ENCODE results near the gene OSBPL5.

Gene OSBPL5

DNA sequence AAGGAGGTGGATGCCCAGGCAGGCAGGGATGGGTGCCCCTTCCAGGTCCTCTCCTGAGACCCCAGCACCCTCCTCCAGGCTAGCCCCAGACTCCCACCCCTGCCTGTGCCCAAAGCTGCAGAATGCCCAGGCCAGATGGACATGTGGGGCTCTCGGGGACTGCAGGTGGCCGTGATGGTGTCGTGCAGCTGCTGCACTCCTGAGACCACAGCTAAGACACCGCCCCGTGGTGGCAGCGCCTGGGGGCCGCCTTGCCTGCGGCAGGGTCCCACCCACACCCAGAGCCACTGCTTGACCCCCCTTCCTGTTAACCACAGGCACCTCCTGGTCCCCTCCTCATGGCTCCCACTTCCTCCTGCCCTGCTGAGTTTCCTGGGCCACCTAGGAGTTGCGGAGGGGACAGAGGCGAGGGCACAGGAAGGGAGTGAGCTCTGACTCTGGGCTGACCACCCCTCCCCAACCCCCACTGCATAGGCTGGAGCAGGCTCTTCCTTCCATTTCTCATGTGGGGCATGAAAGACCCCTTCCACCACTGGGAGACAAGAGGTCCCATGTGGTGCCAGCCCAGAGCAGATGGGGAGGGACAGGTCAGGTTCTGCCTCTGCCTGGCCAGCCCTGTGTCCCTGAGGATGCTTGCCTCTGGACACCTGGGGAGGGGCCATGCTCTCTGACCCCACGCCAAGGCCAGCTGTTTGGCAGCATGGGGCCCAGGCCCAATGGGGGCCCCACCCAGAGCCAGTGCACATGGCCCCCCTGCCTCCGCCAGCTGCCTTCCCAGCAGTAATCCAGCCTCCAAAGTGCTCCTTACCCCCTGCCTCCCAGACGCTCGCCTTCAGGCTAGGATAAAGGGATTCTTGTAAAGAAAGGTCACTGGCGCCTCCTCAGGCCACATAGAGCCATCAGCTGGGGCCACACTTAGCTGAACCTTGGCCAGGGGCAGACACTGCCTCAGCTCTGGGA, 29.3 kb downstream of the OSBPL5 start:
- TF ChIP-seq, protein P1, sequence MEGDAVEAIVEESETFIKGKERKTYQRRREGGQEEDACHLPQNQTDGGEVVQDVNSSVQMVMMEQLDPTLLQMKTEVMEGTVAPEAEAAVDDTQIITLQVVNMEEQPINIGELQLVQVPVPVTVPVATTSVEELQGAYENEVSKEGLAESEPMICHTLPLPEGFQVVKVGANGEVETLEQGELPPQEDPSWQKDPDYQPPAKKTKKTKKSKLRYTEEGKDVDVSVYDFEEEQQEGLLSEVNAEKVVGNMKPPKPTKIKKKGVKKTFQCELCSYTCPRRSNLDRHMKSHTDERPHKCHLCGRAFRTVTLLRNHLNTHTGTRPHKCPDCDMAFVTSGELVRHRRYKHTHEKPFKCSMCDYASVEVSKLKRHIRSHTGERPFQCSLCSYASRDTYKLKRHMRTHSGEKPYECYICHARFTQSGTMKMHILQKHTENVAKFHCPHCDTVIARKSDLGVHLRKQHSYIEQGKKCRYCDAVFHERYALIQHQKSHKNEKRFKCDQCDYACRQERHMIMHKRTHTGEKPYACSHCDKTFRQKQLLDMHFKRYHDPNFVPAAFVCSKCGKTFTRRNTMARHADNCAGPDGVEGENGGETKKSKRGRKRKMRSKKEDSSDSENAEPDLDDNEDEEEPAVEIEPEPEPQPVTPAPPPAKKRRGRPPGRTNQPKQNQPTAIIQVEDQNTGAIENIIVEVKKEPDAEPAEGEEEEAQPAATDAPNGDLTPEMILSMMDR (IDR thresholded peaks at IDR 0.05; ENCODE audit: low read depth, low read length): peak; percentile 2
- TF ChIP-seq MYC (IDR thresholded peaks at IDR 0.05; ENCODE audit: low read depth, low read length) (peak; percentile 89), POLR2A (IDR thresholded peaks at IDR 0.05; ENCODE audit: extremely low read depth, insufficient read length) (peak; percentile 11)
- TF ChIP-seq, protein P2, sequence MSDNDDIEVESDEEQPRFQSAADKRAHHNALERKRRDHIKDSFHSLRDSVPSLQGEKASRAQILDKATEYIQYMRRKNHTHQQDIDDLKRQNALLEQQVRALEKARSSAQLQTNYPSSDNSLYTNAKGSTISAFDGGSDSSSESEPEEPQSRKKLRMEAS (IDR thresholded peaks at IDR 0.05; ENCODE audit: low read depth, low read length): peak; percentile 81
- peak; percentile 96 for DNase-seq (ENCODE audit: low read depth)
- H3K4me3 ChIP-seq (ENCODE audit: low read depth, low read length): no peak overlapping the region

GRCh38 chr11:3134651-3135480, 30.2 kb downstream of the OSBPL5 start:
- no peak overlapping the region for H3K4me3 ChIP-seq (ENCODE audit: low read depth, low read length)
- no peak for DNase-seq (ENCODE audit: low read depth)
- TF ChIP-seq MYC (IDR thresholded peaks at IDR 0.05; ENCODE audit: low read depth, low read length) (no peak), POLR2A (IDR thresholded peaks at IDR 0.05; ENCODE audit: extremely low read depth, insufficient read length) (no peak)
- TF ChIP-seq, protein P1 (IDR thresholded peaks at IDR 0.05; ENCODE audit: low read depth, low read length): no peak
- TF ChIP-seq, protein P2 (IDR thresholded peaks at IDR 0.05; ENCODE audit: low read depth, low read length): no peak

DNA sequence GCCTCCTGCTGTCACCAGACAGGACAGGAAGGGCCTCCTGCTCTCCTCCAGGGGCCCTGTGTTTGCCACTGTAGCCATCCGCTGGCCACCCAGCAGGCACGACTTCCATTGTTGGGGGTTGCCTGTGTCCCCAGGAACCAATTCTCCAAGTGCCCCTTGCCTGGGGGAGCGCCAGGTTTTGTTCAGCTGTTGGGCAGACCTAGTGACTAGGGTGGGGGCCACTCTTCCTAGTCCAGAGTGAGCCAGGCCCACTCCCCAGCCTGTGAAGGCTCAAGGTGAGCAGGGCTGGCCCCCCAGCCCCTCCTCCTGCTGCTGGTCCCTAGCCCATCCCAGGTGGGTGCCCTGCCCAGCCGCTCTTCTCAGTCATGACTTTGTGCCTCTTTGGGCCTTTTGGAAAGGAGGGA, 30.9 kb downstream of the OSBPL5 start:
- TF ChIP-seq, protein P1 (IDR thresholded peaks at IDR 0.05; ENCODE audit: low read depth, low read length): no peak
- no peak for TF ChIP-seq POLR2A (IDR thresholded peaks at IDR 0.05; ENCODE audit: extremely low read depth, insufficient read length)
- no peak for TF ChIP-seq MYC (IDR thresholded peaks at IDR 0.05; ENCODE audit: low read depth, low read length)
- TF ChIP-seq, protein P2 (IDR thresholded peaks at IDR 0.05; ENCODE audit: low read depth, low read length): no peak

DNA sequence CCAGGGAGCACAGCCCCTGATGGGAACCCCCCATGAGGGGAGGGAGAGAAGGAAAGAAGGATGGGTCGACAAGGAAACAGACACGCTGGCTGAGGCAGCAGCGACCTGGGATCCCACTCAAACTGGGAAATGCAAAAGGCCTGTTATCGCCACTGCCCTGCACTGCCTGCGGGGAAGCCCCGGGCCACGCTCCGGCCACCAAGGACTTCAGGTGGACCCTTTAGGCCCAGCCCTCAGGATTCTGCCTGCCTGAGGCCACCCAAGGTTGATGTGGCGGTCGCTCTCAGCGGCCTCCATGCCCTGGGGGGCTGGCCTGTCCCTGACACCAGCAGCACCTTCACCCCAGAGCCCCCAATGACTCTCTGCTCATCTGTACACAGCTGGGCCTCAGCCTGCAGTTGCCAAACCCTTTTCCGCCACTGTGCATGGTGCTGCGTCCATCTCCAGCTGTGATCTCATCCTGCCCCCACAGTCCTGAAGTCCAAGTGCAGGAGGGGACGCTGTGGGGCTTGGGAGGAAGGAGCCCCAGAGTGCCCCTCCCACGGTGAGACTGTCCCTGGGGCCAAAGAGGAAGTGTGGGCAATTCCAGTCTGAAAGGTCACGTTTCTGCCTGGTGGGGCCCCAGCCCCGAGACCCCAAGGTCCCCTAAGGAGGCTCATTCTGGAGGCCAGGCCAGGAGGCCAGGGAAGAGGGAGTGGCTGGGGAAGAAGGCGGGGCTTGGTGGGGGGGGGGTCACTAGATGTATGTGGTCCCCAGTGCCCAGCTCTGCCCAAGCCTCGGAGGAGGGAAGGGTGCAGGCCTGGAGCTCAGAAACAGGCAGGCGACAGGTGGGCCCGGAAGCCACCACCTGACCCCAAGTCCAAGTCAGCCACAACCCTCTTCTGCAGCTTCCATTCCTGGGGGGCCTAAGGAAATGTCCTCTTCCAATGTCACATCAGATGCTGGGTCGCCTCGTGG, 31.6 kb downstream of the OSBPL5 start:
- peak; percentile 71 for DNase-seq (ENCODE audit: low read depth)
- no peak overlapping the region for H3K4me3 ChIP-seq (ENCODE audit: low read depth, low read length)
- TF ChIP-seq, protein P2 (IDR thresholded peaks at IDR 0.05; ENCODE audit: low read depth, low read length): no peak
- TF ChIP-seq MYC (IDR thresholded peaks at IDR 0.05; ENCODE audit: low read depth, low read length) (no peak), POLR2A (IDR thresholded peaks at IDR 0.05; ENCODE audit: extremely low read depth, insufficient read length) (no peak)
- TF ChIP-seq, protein P1 (IDR thresholded peaks at IDR 0.05; ENCODE audit: low read depth, low read length): no peak

More for the DNA sequence above, 30.9 kb downstream of the OSBPL5 start:
- DNase-seq (ENCODE audit: low read depth): no peak
- H3K4me3 ChIP-seq (ENCODE audit: low read depth, low read length): no peak overlapping the region

GRCh38 chr11:3132831-3133260, 32.3 kb downstream of the OSBPL5 start:
- no peak overlapping the region for H3K4me3 ChIP-seq (ENCODE audit: low read depth, low read length)
- TF ChIP-seq MYC (IDR thresholded peaks at IDR 0.05; ENCODE audit: low read depth, low read length): no peak
- DNase-seq (ENCODE audit: low read depth): no peak

Data from NB4 (cell line).